MM.1S (cell line): ENCODE measurements around the gene SERAC1.

Source experiments
- DNase-seq: peaks from one replicate; pipeline ENCODE4 v3.0.0-alpha.2; 2015
- H2AFZ ChIP-seq: fragments of 300-600 bp; sonication (generic); 2 replicates; pipeline ENCODE4 v1.6.0; 2016; ENCODE audit warnings: antibody characterized with exemption, low read length
- H3F3A ChIP-seq: fragments of 300-600 bp; sonication (generic); 2 replicates; pipeline ENCODE4 v1.6.1; 2016; ENCODE audit warnings: mild to moderate bottlenecking, antibody characterized with exemption, low read length, moderate library complexity, mixed read lengths; ENCODE audit not compliant: insufficient read depth
- H3K27ac ChIP-seq: fragments of 300-600 bp; sonication (generic); 2 replicates; pipeline ENCODE4 v1.5.1; 2016; ENCODE audit warnings: mild to moderate bottlenecking, low read length
- H3K27me3 ChIP-seq: fragments of 300-600 bp; sonication (generic); replicated peaks from 2 replicates; pipeline ENCODE4 v1.6.0; 2016; ENCODE audit warnings: low read length; ENCODE audit not compliant: insufficient read depth
- H3K36me3 ChIP-seq: fragments of 300-600 bp; sonication (generic); replicated peaks from 2 replicates; pipeline ENCODE4 v1.6.1; 2016; ENCODE audit warnings: mild to moderate bottlenecking, low read length, mixed read lengths; ENCODE audit not compliant: insufficient read depth
- H3K4me1 ChIP-seq: fragments of 300-600 bp; sonication (generic); 2 replicates; pipeline ENCODE4 v1.6.1; 2016; ENCODE audit warnings: low read length, mixed read lengths
- H3K4me2 ChIP-seq: fragments of 300-600 bp; sonication (generic); 2 replicates; pipeline ENCODE4 v1.6.0; 2016; ENCODE audit warnings: low read depth, low read length
- H3K4me3 ChIP-seq: fragments of 300-600 bp; sonication (generic); 2 replicates; pipeline ENCODE4 v1.5.1; 2016; ENCODE audit warnings: low read length, mixed read lengths
- H3K79me2 ChIP-seq: fragments of 300-600 bp; sonication (generic); 2 replicates; pipeline ENCODE4 v1.6.1; 2016; ENCODE audit warnings: mixed run types, low read length, mixed read lengths
- H3K9ac ChIP-seq: fragments of 300-600 bp; sonication (generic); 2 replicates; pipeline ENCODE4 v1.6.1; 2016; ENCODE audit warnings: low read length, mixed read lengths
- H3K9me2 ChIP-seq: fragments of 300-600 bp; sonication (generic); replicated peaks from 2 replicates; pipeline ENCODE4 v1.6.1; 2016; ENCODE audit warnings: mild to moderate bottlenecking, low read length, mixed read lengths; ENCODE audit not compliant: insufficient read depth
- H3K9me3 ChIP-seq: fragments of 300-600 bp; sonication (generic); replicated peaks from 2 replicates; pipeline ENCODE4 v1.6.1; 2016; ENCODE audit warnings: mild to moderate bottlenecking, low read length, mixed read lengths; ENCODE audit not compliant: insufficient read depth
- H4K20me1 ChIP-seq: fragments of 300-600 bp; sonication (generic); 2 replicates; pipeline ENCODE4 v1.6.1; 2016; ENCODE audit warnings: mild to moderate bottlenecking, low read length, moderate library complexity, mixed read lengths; ENCODE audit not compliant: insufficient read depth
- EZH2 ChIP-seq: fragments of 300-600 bp; sonication (generic); optimal IDR thresholded peaks from 2 replicates; pipeline ENCODE3; 2017; ENCODE audit warnings: low read depth, mild to moderate bottlenecking, antibody characterized with exemption, low read length, mixed read lengths
- EZH2phosphoT487 ChIP-seq: fragments of 300-600 bp; sonication (generic); IDR thresholded peaks from 2 replicates; pipeline ENCODE4 v1.6.1; 2018; ENCODE audit warnings: antibody characterized with exemption, low read length
- TF ChIP-seq, protein P1 (sequence below): fragments of 300-600 bp; sonication (generic); IDR thresholded peaks from 2 replicates; pipeline ENCODE4 v1.5.1; 2016; ENCODE audit warnings: antibody characterized with exemption, low read length, mixed read lengths

The SERAC1 gene

DNA sequence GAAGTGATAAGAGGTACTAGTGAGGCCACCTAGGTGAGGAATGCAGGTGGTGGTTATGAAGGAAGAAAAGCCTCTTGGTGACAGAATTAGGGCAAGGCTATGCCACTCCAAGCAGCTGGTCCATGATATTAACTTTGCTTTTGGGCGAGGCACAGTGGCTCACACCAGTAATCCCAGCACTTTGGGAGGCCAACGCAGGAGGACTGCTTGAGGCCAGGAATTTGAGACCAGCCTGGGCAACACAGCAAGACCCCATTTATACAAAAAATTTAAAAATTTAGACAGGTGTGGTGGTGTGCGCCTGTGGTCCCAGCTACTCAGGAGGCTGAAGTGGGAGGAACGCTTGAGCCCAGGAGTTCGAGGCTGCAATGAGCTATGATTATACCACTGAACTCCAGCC is 56.1 kb downstream of the SERAC1 start:
- H3K36me3 ChIP-seq = no peaks in the 10 kb centered on the region
- H3K4me3 ChIP-seq = no peak overlapping the region
- H3K79me2 ChIP-seq = no peaks in the 10 kb centered on the region
- no peaks in the 10 kb centered on the region for H3K27me3 ChIP-seq
- H2AFZ ChIP-seq = no peak overlapping the region
- H3F3A ChIP-seq = no peaks in the 10 kb centered on the region
- no peaks in the 10 kb centered on the region for H3K9me3 ChIP-seq
- TF ChIP-seq, protein P1, sequence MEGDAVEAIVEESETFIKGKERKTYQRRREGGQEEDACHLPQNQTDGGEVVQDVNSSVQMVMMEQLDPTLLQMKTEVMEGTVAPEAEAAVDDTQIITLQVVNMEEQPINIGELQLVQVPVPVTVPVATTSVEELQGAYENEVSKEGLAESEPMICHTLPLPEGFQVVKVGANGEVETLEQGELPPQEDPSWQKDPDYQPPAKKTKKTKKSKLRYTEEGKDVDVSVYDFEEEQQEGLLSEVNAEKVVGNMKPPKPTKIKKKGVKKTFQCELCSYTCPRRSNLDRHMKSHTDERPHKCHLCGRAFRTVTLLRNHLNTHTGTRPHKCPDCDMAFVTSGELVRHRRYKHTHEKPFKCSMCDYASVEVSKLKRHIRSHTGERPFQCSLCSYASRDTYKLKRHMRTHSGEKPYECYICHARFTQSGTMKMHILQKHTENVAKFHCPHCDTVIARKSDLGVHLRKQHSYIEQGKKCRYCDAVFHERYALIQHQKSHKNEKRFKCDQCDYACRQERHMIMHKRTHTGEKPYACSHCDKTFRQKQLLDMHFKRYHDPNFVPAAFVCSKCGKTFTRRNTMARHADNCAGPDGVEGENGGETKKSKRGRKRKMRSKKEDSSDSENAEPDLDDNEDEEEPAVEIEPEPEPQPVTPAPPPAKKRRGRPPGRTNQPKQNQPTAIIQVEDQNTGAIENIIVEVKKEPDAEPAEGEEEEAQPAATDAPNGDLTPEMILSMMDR = no peak
- TF ChIP-seq EZH2phosphoT487 (no peak), EZH2 (no peak)
- H3K4me1 ChIP-seq = no peaks in the 10 kb centered on the region
- no peak for DNase-seq
- no peaks in the 10 kb centered on the region for H3K9me2 ChIP-seq
- no peak overlapping the region for H3K4me2 ChIP-seq
- H4K20me1 ChIP-seq = no peaks in the 10 kb centered on the region
- no peak overlapping the region for H3K9ac ChIP-seq
- H3K27ac ChIP-seq = no peak overlapping the region

DNA sequence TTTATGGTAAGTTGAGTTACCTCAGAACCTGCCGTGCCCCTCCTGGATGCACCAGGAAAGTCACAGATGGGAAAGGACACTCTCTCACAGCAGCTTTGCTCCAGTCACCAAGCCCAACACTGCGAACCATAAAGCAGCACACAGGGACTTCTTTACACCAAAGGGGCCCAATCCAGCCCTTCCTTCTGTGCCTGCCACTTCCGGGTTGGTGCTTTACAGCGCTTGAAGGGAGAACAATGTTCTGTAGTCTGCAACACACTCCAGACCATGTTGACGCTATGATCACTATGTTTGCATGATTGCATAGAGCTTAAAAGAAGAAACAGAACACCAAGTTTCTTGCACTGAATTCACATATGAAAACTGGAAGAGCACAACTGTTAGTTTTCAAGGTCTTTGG is 57.1 kb downstream of the SERAC1 start:
- H2AFZ ChIP-seq = no peak overlapping the region
- no peak overlapping the region for H3K4me2 ChIP-seq
- no peaks in the 10 kb centered on the region for H3K9me3 ChIP-seq
- no peaks in the 10 kb centered on the region for H3K36me3 ChIP-seq
- H3K27ac ChIP-seq = no peak overlapping the region
- H3K9me2 ChIP-seq = no peaks in the 10 kb centered on the region
- no peaks in the 10 kb centered on the region for H3K79me2 ChIP-seq
- H3F3A ChIP-seq = no peaks in the 10 kb centered on the region
- H3K4me3 ChIP-seq = no peak overlapping the region
- no peaks in the 10 kb centered on the region for H3K27me3 ChIP-seq
- no peaks in the 10 kb centered on the region for H3K4me1 ChIP-seq
- H3K9ac ChIP-seq = no peak overlapping the region
- TF ChIP-seq, protein P1 = no peak
- TF ChIP-seq EZH2phosphoT487 (no peak), EZH2 (no peak)
- no peaks in the 10 kb centered on the region for H4K20me1 ChIP-seq
- DNase-seq = no peak

DNA sequence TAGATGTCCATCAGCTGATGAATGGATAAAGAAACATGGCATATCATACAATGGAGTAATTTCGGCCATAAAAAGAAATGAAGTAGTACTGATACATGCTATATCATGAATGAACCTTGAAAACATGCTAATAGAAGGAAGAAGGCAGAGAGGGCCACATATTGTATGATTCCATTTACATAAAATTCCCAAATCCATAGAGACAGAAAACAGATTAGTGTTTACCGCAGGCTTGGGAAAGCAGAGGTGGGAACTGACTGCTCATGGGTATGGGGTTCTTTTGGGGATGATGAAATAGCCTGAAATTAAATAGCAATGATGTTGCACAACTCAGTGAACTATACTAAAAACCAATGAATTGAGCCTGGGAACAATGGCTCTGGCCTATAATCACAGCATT is 58.3 kb downstream of the SERAC1 start:
- Histone ChIP-seq H3K27me3 (no peaks in the 10 kb centered on the region), H3K9ac (no peak overlapping the region), H3K36me3 (no peaks in the 10 kb centered on the region), H3K79me2 (no peaks in the 10 kb centered on the region), H3K9me3 (no peaks in the 10 kb centered on the region), H3K4me1 (no peaks in the 10 kb centered on the region), H2AFZ (no peak overlapping the region), H3F3A (no peaks in the 10 kb centered on the region), H3K27ac (no peak overlapping the region), H3K4me3 (no peak overlapping the region), H4K20me1 (no peaks in the 10 kb centered on the region), H3K9me2 (no peaks in the 10 kb centered on the region), H3K4me2 (no peak overlapping the region)
- no peak for TF ChIP-seq EZH2phosphoT487
- TF ChIP-seq, protein P1 = no peak
- TF ChIP-seq EZH2 = no peak
- DNase-seq = no peak
